Ovary (tissue), 3 donors: ENCODE measurements around the gene NFKBIE.

Experiments used
- CTCF ChIP-seq, 3 donors: fragments of 450-650 bp in 2 of 3; fragments of 200-600 bp in 1 of 3; IDR thresholded peaks; one replicate each; pipeline versions ENCODE4 v1.5.1 to v1.8.0; 2016 to 2022; ENCODE audit warnings: antibody characterized with exemption in 3 of 3, mild to moderate bottlenecking in 1 of 3
- POLR2A ChIP-seq: fragments of 450-650 bp; IDR thresholded peaks from one replicate; pipeline ENCODE4 v1.6.1; 2017; ENCODE audit warnings: antibody characterized with exemption, mild to moderate bottlenecking, moderate library complexity
- donor health status: DM: no; HTN: no; CAD: no.

GRCh38 chr6:44306710-44307109, 41.4 kb upstream of the NFKBIE start:
- no peak for TF ChIP-seq CTCF (IDR thresholded peaks at IDR 0.05)
- TF ChIP-seq POLR2A = no peak
